ENCODE data around the gene C10orf62. TPM values are rescaled to one million over a fixed set of nuclear protein-coding genes. Genes with fewer than 3 reads are reported as not detected.
A peak's percentile ranks its signal among the peaks of the same experiment; 100 is the strongest.

C10orf62 gene
- total RNA-seq, 1 donor from 2014 or later, result not detected

DNA sequence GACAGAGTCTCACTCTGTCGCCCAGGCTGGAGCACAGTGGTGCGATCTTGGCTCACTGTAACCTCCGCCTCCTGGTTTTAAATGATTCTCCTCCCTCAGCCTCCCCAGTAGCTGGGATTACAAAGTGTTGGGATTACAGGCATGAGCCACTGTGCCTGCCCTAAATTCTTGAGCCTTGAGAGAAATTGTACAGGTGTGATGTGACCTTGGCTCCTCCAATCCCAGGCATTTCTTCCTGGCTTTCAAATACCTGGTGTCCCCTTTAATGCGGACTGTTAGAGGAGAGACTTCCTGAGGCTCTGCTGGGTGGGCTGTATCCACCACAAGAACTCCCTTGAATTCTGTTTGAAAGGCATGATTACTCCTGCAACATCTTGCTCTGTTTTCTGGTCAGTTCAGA lies 28.8 kb downstream of the C10orf62 start:
- no peaks in the 10 kb centered on the region for H3K9me3 Mint-ChIP-seq
- TF ChIP-seq CTCF (conservative IDR thresholded peaks at IDR 0.05), result no peak
- no peaks in the 10 kb centered on the region for H3K36me3 Mint-ChIP-seq (ENCODE audit: low read depth)
- no peaks in the 10 kb centered on the region for H3K27me3 Mint-ChIP-seq (ENCODE audit: low read depth)
- no peak overlapping the region for H3K27ac Mint-ChIP-seq (ENCODE audit: unreplicated experiment)
- H3K4me1 Mint-ChIP-seq, result no peaks in the 10 kb centered on the region
- H3K4me3 Mint-ChIP-seq, result no peak overlapping the region
- DNase-seq (ENCODE audit: low read depth, low spot score), result no peak

GRCh38 chr10:97618733-97619132 lies 29.2 kb downstream of the C10orf62 start:
- Mint-ChIP-seq H3K27ac (ENCODE audit: unreplicated experiment) (no peak overlapping the region), H3K9me3 (no peaks in the 10 kb centered on the region), H3K36me3 (ENCODE audit: low read depth) (no peaks in the 10 kb centered on the region), H3K4me3 (no peak overlapping the region), H3K27me3 (ENCODE audit: low read depth) (no peaks in the 10 kb centered on the region), H3K4me1 (no peaks in the 10 kb centered on the region)
- DNase-seq (ENCODE audit: low read depth, low spot score), result no peak
- TF ChIP-seq CTCF (conservative IDR thresholded peaks at IDR 0.05), result no peak

DNA sequence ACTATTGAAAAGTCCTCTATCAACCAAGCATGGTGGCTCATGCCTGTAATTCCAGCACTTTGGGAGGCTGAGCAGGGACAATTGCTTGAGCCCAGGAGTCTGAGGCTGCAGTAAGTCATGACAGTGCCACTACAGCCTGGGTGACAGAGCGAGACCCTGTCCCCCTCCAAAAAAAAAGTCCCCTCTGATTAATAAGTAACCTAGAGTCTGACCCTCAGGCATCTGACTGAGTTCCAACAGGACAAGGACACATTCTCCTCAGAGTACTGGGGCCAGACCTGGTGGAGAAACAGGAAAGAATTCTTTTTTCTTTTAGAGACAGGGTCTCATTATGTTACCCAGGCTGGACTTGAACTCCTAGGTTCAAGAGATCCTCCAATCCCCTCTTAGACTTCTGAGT lies 33.8 kb downstream of the C10orf62 start:
- no peaks in the 10 kb centered on the region for H3K4me1 Mint-ChIP-seq
- no peak for DNase-seq (ENCODE audit: low read depth, low spot score)
- no peak for TF ChIP-seq CTCF (conservative IDR thresholded peaks at IDR 0.05)

GRCh38 chr10:97627731-97628130 lies 38.2 kb downstream of the C10orf62 start:
- Mint-ChIP-seq H3K27me3 (ENCODE audit: low read depth) (no peaks in the 10 kb centered on the region), H3K4me3 (peak overlapping the region; percentile 15), H3K4me1 (peaks cover 5% of the 10 kb centered on the region), H3K27ac (ENCODE audit: unreplicated experiment) (no peak overlapping the region), H3K9me3 (no peaks in the 10 kb centered on the region), H3K36me3 (ENCODE audit: low read depth) (no peaks in the 10 kb centered on the region)
- TF ChIP-seq CTCF (conservative IDR thresholded peaks at IDR 0.05), result no peak
- DNase-seq (ENCODE audit: low read depth, low spot score), result no peak

More for the DNA sequence above, 33.8 kb downstream of the C10orf62 start:
- no peaks in the 10 kb centered on the region for H3K27me3 Mint-ChIP-seq (ENCODE audit: low read depth)
- no peak overlapping the region for H3K4me3 Mint-ChIP-seq
- no peaks in the 10 kb centered on the region for H3K9me3 Mint-ChIP-seq
- no peak overlapping the region for H3K27ac Mint-ChIP-seq (ENCODE audit: unreplicated experiment)
- no peaks in the 10 kb centered on the region for H3K36me3 Mint-ChIP-seq (ENCODE audit: low read depth)

DNA sequence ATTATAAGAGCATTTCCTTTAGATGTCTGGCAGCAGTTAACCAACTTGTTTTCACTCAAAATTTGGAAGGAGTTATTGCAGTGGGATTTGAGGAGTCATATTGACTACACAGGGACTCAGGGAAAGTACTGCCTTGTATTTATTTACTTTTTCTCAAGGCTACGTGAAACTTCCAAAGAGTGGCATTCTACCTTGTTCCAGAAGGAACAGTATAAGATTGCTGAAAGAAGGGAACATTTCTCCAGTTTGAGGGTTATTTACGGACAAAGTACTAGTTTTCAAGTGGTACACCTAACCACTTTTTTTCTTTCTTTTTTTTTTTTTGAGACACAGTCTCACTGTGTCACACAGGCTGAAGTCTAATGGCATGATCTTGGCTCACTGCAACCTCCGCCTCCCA lies 38.7 kb downstream of the C10orf62 start:
- peak overlapping the region; percentile 9 for H3K4me3 Mint-ChIP-seq
- H3K27ac Mint-ChIP-seq (ENCODE audit: unreplicated experiment), result no peak overlapping the region

More for the DNA sequence above, 38.7 kb downstream of the C10orf62 start:
- no peak for TF ChIP-seq CTCF (conservative IDR thresholded peaks at IDR 0.05)
- Mint-ChIP-seq H3K9me3 (no peaks in the 10 kb centered on the region), H3K27me3 (ENCODE audit: low read depth) (no peaks in the 10 kb centered on the region), H3K4me1 (peaks cover 7% of the 10 kb centered on the region), H3K36me3 (ENCODE audit: low read depth) (no peaks in the 10 kb centered on the region)
- no peak for DNase-seq (ENCODE audit: low read depth, low spot score)

Measured in neural crest cell (in vitro differentiated cells).